ENCODE measurements around the gene CIAPIN1.

The CIAPIN1 gene

DNA sequence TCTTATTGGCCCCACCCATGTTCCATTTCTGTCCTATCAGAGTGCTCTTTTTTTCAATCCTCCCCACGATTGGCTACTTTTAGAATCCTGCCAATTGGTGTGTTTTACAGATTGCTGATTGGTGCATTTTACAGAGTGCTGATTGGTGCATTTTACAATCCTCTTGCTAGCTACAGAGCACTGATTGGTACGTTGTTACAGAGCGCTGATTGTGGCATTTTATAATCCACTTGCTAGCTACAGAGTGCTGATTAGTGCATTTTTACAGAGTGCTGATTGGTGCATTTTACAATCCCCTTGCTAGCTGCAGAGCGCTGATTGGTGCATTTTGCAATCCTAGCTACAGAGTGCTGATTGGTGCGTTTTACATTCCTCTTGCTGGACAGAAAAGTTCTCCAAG is 52.2 kb downstream of the CIAPIN1 start:
- H3K27me3 ChIP-seq, result no peaks in the 10 kb centered on the region
- DNase-seq, result no peak
- no peaks in the 10 kb centered on the region for H3K36me3 ChIP-seq
- H3K9me3 ChIP-seq, result no peaks in the 10 kb centered on the region; the same call in 1 of the 2 replicates
- no peaks in the 10 kb centered on the region for H3K4me1 ChIP-seq
- no peak overlapping the region for H3K4me3 ChIP-seq (ENCODE audit: low read depth, low read length)
- no peak for TF ChIP-seq CTCF (IDR thresholded peaks at IDR 0.05; ENCODE audit: low read depth, low read length)

DNA sequence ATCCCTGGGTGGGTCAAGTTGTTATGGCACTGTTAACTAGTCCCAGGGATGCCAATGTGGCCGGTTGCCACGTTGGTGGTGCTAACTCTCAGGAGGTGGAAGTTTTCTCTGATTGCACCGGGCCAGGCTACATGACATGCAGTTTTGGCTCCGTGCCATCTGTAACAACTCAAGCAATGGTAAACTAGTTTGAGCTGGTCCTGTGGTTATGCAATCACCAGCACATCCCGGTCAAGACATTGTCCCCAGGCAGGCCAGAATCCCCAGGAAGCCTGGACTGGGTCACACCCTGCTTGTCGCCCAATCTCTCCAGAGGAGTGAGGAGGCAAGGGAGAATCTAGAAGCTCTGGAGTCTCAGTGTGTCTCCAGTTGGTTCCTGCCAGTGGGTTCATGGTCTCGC is 52.7 kb downstream of the CIAPIN1 start:
- H3K4me1 ChIP-seq, result no peaks in the 10 kb centered on the region
- H3K27me3 ChIP-seq, result no peaks in the 10 kb centered on the region
- no peak for TF ChIP-seq CTCF (IDR thresholded peaks at IDR 0.05; ENCODE audit: low read depth, low read length)
- no peaks in the 10 kb centered on the region for H3K36me3 ChIP-seq
- no peaks in the 10 kb centered on the region; the same call in 1 of the 2 replicates for H3K9me3 ChIP-seq
- DNase-seq, result no peak
- H3K4me3 ChIP-seq (ENCODE audit: low read depth, low read length), result no peak overlapping the region

DNA sequence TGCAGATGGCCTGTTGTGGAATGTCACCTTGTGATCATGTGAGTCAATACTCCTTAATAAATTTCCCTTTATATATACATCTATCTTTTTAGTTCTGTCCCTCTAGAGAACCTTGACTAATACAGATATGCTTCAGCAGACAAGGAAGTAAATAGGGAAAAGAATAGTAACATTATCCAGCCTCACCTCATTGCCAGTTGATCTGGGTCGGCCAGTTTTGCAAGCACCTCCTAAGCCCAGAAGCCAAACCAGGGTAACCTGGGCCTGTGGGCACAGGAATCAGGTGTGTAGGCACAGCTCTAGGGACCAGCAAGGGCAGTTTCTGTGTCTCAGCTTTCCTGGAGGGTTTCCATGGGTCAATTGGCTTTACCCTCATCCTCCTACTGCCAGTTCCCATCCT is 54.5 kb downstream of the CIAPIN1 start:
- Histone ChIP-seq H3K4me3 (ENCODE audit: low read depth, low read length) (no peak overlapping the region), H3K4me1 (no peaks in the 10 kb centered on the region), H3K36me3 (no peaks in the 10 kb centered on the region), H3K9me3 (no peaks in the 10 kb centered on the region; the same call in 1 of the 2 replicates), H3K27me3 (no peaks in the 10 kb centered on the region)
- TF ChIP-seq CTCF (IDR thresholded peaks at IDR 0.05; ENCODE audit: low read depth, low read length), result no peak
- DNase-seq, result no peak

DNA sequence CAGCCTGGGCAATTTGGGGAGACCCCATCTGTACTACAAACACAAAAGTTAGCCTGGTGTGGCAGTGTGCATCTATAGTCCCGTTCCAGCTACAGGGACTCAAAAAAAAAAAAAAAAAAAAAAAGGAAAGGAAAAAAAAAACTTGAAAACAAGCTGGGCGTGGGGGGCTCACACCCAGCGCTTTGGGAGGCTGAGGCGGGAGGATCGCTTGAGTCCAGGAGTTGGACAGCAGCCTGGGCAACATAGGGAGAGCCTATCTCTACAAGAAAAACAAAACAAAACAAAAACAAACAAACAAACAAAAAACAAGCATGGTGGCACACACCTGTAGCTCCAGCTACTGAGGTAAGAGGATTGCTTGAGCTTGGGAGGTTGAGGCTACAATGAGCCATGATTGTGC is 55.5 kb downstream of the CIAPIN1 start:
- Histone ChIP-seq H3K4me3 (ENCODE audit: low read depth, low read length) (no peak overlapping the region), H3K36me3 (no peaks in the 10 kb centered on the region), H3K27me3 (no peaks in the 10 kb centered on the region), H3K9me3 (no peaks in the 10 kb centered on the region; the same call in 1 of the 2 replicates), H3K4me1 (no peaks in the 10 kb centered on the region; the same call in 1 of the 2 replicates)
- TF ChIP-seq CTCF (IDR thresholded peaks at IDR 0.05; ENCODE audit: low read depth, low read length), result no peak
- DNase-seq, result no peak

- Histone ChIP-seq H3K9me3 (no peaks in the 10 kb centered on the region; the same call in 1 of the 2 replicates), H3K27me3 (no peaks in the 10 kb centered on the region), H3K36me3 (no peaks in the 10 kb centered on the region), H3K4me1 (no peaks in the 10 kb centered on the region; the same call in 1 of the 2 replicates), H3K4me3 (ENCODE audit: low read depth, low read length) (no peak overlapping the region)
- no peak for DNase-seq
- no peak for TF ChIP-seq CTCF (IDR thresholded peaks at IDR 0.05; ENCODE audit: low read depth, low read length)
Measured at GRCh38 chr16:57391300-57391699, 55.9 kb downstream of the CIAPIN1 start.

DNA sequence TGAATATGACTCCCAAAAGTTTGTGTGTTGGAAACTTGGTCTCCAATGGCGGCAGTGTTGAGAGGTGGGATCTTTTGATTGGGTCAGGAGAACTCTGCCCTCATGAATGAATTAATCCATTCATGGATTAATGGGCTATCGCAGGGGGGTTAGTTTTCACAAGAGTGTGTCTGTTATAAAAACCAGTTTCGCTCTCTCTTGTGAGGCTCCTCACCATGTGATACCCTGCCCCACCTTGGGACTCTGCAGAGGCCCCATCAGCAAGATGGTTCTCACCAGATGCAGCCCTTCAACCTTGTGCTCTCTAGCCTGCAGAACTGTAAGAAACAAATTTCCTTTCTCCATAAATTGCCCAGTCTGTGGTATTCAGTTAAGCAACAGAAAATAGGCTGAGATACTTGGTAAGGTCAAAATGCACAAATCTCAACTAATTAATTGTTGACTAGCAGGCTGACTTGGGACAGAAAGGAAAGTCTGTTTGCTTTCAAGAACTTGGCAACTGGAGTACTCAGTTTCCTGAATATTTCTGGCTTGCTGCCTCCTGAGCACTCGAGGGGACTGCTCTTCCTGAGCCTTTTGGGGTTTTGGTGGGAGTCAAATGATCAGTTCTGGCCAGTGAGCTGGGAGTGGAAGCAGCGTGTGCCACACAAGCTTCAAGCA is 56.4 kb downstream of the CIAPIN1 start:
- H3K4me3 ChIP-seq (ENCODE audit: low read depth, low read length), result no peak overlapping the region
- no peak for TF ChIP-seq CTCF (IDR thresholded peaks at IDR 0.05; ENCODE audit: low read depth, low read length)
- no peaks in the 10 kb centered on the region for H3K36me3 ChIP-seq
- no peaks in the 10 kb centered on the region; the same call in 1 of the 2 replicates for H3K9me3 ChIP-seq
- H3K27me3 ChIP-seq, result no peaks in the 10 kb centered on the region
- DNase-seq, result no peak
- no peaks in the 10 kb centered on the region; the same call in 1 of the 2 replicates for H3K4me1 ChIP-seq
